Sigmoid colon (tissue), 7 donors: ENCODE data around the gene ABCF3. TPM values are rescaled to one million over a fixed set of nuclear protein-coding genes. Genes with fewer than 3 reads are reported as not detected.
A peak's percentile ranks its signal among the peaks of the same experiment; 100 is the strongest.

Experiments used
- DNase-seq: peaks from one replicate; pipeline ENCODE4 v3.0.0-alpha.2; 2019
- H3K27ac ChIP-seq, 4 donors: fragments of 200-600 bp; sonication (generic); one replicate each; pipeline ENCODE4 v1.5.1; 2016 to 2019; ENCODE audit warnings: mild to moderate bottlenecking in 1 of 4
- H3K27me3 ChIP-seq, 3 donors: fragments of 200-600 bp; sonication (generic); one replicate each; pipeline ENCODE4 v1.5.1; 2019; ENCODE audit warnings: mild to moderate bottlenecking in 1 of 3
- H3K36me3 ChIP-seq, 4 donors: fragments of 200-600 bp; sonication (generic); one replicate each; pipeline ENCODE4 v1.5.1; 2016 to 2019
- H3K4me1 ChIP-seq, 4 donors: fragments of 200-600 bp; sonication (generic); one replicate each; pipeline ENCODE4 v1.5.1; 2017 to 2019
- H3K4me3 ChIP-seq, 4 donors: fragments of 200-600 bp; sonication (generic); one replicate each; pipeline ENCODE4 v1.5.1; 2017 to 2019; ENCODE audit warnings: mild to moderate bottlenecking in 2 of 4, moderate library complexity in 1 of 4
- H3K9me3 ChIP-seq, 4 donors: fragments of 200-600 bp in 3 of 4; sonication (generic) in 3 of 4; one replicate each; pipeline versions ENCODE4 v1.5.1 to v1.6.1; 2013 to 2019
- CTCF ChIP-seq, 4 experiments: fragments of 450-650 bp in 3 of 4; fragments of 200-600 bp in 1 of 4; IDR thresholded peaks; one replicate each; pipeline ENCODE4 v1.5.1; 2016 to 2019; ENCODE audit warnings: antibody characterized with exemption in 4 of 4, mild to moderate bottlenecking in 3 of 4, moderate library complexity in 2 of 4
- EP300 ChIP-seq, 4 donors: sonication (generic); formaldehyde crosslinking; IDR thresholded peaks; one replicate each; pipeline ENCODE4 v1.6.1; 2017; ENCODE audit warnings: antibody characterized with exemption in 4 of 4
- POLR2A ChIP-seq, 2 donors: fragments of 450-650 bp; IDR thresholded peaks; one replicate each; pipeline ENCODE4 v1.6.1; 2016; ENCODE audit warnings: antibody characterized with exemption in 2 of 2, mild to moderate bottlenecking in 2 of 2, moderate library complexity in 2 of 2
- POLR2AphosphoS5 ChIP-seq, 4 donors: sonication (generic); formaldehyde crosslinking; IDR thresholded peaks; one replicate each; pipeline ENCODE4 v1.6.1; 2017; ENCODE audit warnings: antibody characterized with exemption in 4 of 4
- WGBS, 2 donors: extraction: QIAGEN DNeasy Blood & Tissue Kit; methylation state at CpG; one replicate each; pipeline ENCODE4 v1.1.7; 2013; 5-methylcytosine and 5-hydroxymethylcytosine counted together
- intact Hi-C: fragments of 100-400 bp; cut with DNase I; formaldehyde crosslinking; loops from one replicate; pipeline ENCODE4 v1.15.1; 2023
- polyA plus RNA-seq, 3 donors: library from polyadenylated mRNA; stranded (reverse); fragments of 200-250 nt; gene quantifications; one replicate each; pipeline ENCODE4 v1.2.3, GENCODE V29; 2013
- total RNA-seq, 4 donors: library from RNA; depleted of rRNA; stranded (reverse); fragments of >200 nt; gene quantifications; one replicate each; pipeline ENCODE4 v1.1.0, GENCODE V29; 2016
- donor health status: healthy with polysubstance abuse.
- donor health status: Bipolar disorder and iron deficiency.
- donor health status: healthy.

Gene ABCF3
- total and polyA plus RNA-seq, 7 donors = 32.4 to 51.3 (median 41.3) TPM

- no peaks in the 10 kb centered on the region for H3K9me3 ChIP-seq
- H3K4me1 ChIP-seq = peaks cover 0 to 43% (median 28%) of the 10 kb centered on the region in 4 donors
- intact Hi-C loops = no loop called here
- no peak overlapping the region for H3K4me3 ChIP-seq
- H3K36me3 ChIP-seq = peaks cover 48 to 76% (median 64%) of the 10 kb centered on the region in 4 donors
- no peak overlapping the region for H3K27ac ChIP-seq
- 82 to 90% methylated on average over 5 of the region's 5 CpGs for WGBS, 2 donors
- TF ChIP-seq POLR2A (IDR thresholded peaks at IDR 0.05) (no peak), EP300 (IDR thresholded peaks at IDR 0.05) (no peak), POLR2AphosphoS5 (IDR thresholded peaks at IDR 0.05) (no peak), CTCF (IDR thresholded peaks at IDR 0.05) (no peak)
- DNase-seq = no peak
- no peaks in the 10 kb centered on the region for H3K27me3 ChIP-seq
Measured at GRCh38 chr3:184183679-184184078, 2.3 kb upstream of the ABCF3 start.

- H3K36me3 ChIP-seq = peaks cover 42 to 76% (median 62%) of the 10 kb centered on the region in 4 donors
- WGBS, 2 donors = 95 to 96% methylated on average over 18 of the region's 18 CpGs
- intact Hi-C loops = loop anchor here (1.0 to 5.0 kb wide), 4 partner anchors 9 to 167 kb away; partner anchors contain the start of genes ABCC5, ALG3, EEF1AKMT4 and PSMD2
Measured at GRCh38 chr3:184184546-184185230, 1.3 kb upstream of the ABCF3 start.

DNA sequence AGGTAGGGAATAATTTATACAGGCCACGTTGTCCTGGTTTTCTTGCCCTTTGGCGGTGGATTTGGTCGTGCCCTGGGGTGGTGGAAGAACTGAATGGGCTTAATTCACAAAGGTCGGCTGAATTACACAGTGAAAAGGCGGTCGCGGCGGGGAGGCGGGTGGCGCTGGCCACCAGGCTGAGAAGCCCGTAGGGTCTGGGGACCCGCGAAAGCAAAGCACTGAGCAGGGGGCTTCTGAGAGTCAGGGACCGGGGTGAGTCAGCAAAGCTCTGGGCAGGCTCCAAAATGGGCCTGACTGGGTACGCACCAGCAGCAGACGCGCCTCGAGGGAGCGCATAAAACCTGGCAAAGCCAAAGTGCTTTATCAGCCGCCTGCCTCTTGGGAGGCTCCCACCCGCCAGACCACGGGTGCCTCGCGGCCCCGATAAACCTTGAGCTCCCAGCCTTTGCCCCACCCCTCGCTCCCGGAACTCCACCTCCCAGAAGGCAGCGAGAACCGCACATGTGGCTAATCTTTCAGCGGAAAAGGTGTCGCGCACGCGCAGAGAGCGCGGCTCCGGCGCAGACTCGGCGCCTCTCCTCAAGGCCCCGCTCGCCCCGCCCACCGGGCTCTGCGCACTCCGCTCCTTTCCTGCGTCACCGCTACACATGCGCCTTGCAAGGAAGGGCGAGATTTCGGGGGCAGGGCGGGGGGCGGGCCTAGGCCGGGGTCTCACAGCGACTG, 377 bp upstream of the ABCF3 start:
- Histone ChIP-seq H3K36me3 (peaks cover 40 to 76% (median 63%) of the 10 kb centered on the region in 4 donors), H3K4me1 (peaks cover 0 to 38% (median 29%) of the 10 kb centered on the region in 4 donors), H3K4me3 (peak overlapping the region; percentile 71 to 98 (median 96)), H3K27ac (peak overlapping the region; percentile 87 to 90 (median 88)), H3K27me3 (no peaks in the 10 kb centered on the region), H3K9me3 (no peaks in the 10 kb centered on the region)
- peak; percentile 100 for DNase-seq
- 3 to 4% methylated on average over 55 of the region's 55 CpGs for WGBS, 2 donors
- TF ChIP-seq POLR2AphosphoS5 (IDR thresholded peaks at IDR 0.05) = no peak
- no peak for TF ChIP-seq CTCF (IDR thresholded peaks at IDR 0.05)
- TF ChIP-seq EP300 (IDR thresholded peaks at IDR 0.05) = peak in 1 of 4 donors; percentile 48
- intact Hi-C loops = loop anchor here (1.0 to 5.0 kb wide), 5 partner anchors 10 to 168 kb away; partner anchors contain the start of genes ABCC5, ALG3, EEF1AKMT4 and EIF2B5

More at GRCh38 chr3:184184546-184185230, 1.3 kb upstream of the ABCF3 start:
- Histone ChIP-seq H3K27ac (peak overlapping the region; percentile 87 to 90 (median 88)), H3K9me3 (no peaks in the 10 kb centered on the region), H3K4me1 (peaks cover 0 to 45% (median 29%) of the 10 kb centered on the region in 4 donors), H3K4me3 (no peak overlapping the region), H3K27me3 (no peaks in the 10 kb centered on the region)
- TF ChIP-seq POLR2A (IDR thresholded peaks at IDR 0.05) (no peak), EP300 (IDR thresholded peaks at IDR 0.05) (no peak), CTCF (IDR thresholded peaks at IDR 0.05) (no peak), POLR2AphosphoS5 (IDR thresholded peaks at IDR 0.05) (no peak)
- DNase-seq = no peak

DNA sequence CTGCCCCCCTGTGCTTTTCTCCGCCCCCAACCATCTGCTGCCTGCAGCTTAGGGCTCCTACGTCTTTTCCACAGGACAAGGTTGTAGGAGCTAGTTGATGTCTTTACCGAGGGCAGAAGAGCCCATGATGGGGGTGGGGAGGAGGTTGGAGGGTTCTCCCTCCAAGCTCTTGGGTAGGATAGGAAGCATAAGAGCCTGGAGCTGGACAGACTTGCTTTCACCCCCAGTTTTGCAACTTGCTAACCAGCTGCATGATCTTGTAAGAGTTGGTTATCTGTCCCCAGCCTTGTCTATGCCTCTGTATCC, 856 bp downstream of the ABCF3 start:
- Histone ChIP-seq H3K27me3 (no peaks in the 10 kb centered on the region), H3K4me3 (peak overlapping the region; percentile 71 to 98 (median 96)), H3K9me3 (no peaks in the 10 kb centered on the region), H3K36me3 (peaks cover 36 to 76% (median 63%) of the 10 kb centered on the region in 4 donors), H3K27ac (peak overlapping the region; percentile 87 to 90 (median 88)), H3K4me1 (peaks cover 0 to 37% (median 29%) of the 10 kb centered on the region in 4 donors)
- TF ChIP-seq POLR2A (IDR thresholded peaks at IDR 0.05) (no peak), EP300 (IDR thresholded peaks at IDR 0.05) (no peak), POLR2AphosphoS5 (IDR thresholded peaks at IDR 0.05) (no peak), CTCF (IDR thresholded peaks at IDR 0.05) (no peak)
- WGBS, 2 donors = 8 to 16% methylated on average over 3 of the region's 3 CpGs
- DNase-seq = no peak
- intact Hi-C loops = loop anchor here (2.0 to 5.0 kb wide), 4 partner anchors 52 to 170 kb away; partner anchors contain the start of genes ABCC5, ALG3, EEF1AKMT4 and EIF2B5
